Panc1 (cell line): Measurements from ENCODE around the gene MNX1. TPM values are rescaled to one million over a fixed set of nuclear protein-coding genes. Genes with fewer than 3 reads are reported as not detected.

ENCODE experiments used
- ATAC-seq: fragments of 200-7000 bp; cut with Tn5 transposase; 2 replicates; pipeline ENCODE4 v1.9.1; 2020; ENCODE audit warnings: mild to moderate bottlenecking, moderate library complexity
- Bru-seq: library from RNA; stranded (reverse); fragments of 400-500 nt; gene quantifications from one replicate; lab custom pipeline; 2021; lab: Mats Ljungman, UMichigan
- BruChase-seq, 2 experiments: library from RNA; stranded (reverse); fragments of 400-500 nt; gene quantifications; one replicate each; lab custom pipeline; 2021; lab: Mats Ljungman, UMichigan
- BruUV-seq: library from RNA; stranded (reverse); fragments of 400-500 nt; replicated peaks from 2 replicates; lab custom pipeline; 2021; lab: Mats Ljungman, UMichigan
- CTCF ChIA-PET: fragments of 300-600 bp; sonication (Branson Sonifier 250); formaldehyde crosslinking; loops from one replicate; lab custom pipeline; 2022; ENCODE audit warnings: antibody characterized with exemption; lab: Charles Lee
- POLR2A ChIA-PET: fragments of 300-600 bp; sonication (Branson Sonifier 250); formaldehyde crosslinking; loops from one replicate; lab custom pipeline; 2022; ENCODE audit warnings: antibody characterized with exemption; lab: Charles Lee
- DNase-seq: peaks from one replicate; pipeline ENCODE4 v3.0.0-alpha.2; 2010; ENCODE audit warnings: low read depth, low spot score
- H3K27ac ChIP-seq: 2 replicates; pipeline ENCODE4 v1.5.1; 2011; ENCODE audit warnings: mild to moderate bottlenecking, low read length, inconsistent platforms
- H3K27me3 ChIP-seq: fragments of 200-500 bp; sonication (Bioruptor generic); 2 replicates; pipeline ENCODE4 v1.6.0; 2014; ENCODE audit warnings: low read length, inconsistent platforms; ENCODE audit not compliant: control insufficient read depth, insufficient read depth
- H3K36me3 ChIP-seq: fragments of 200-500 bp; sonication (Bioruptor generic); 2 replicates; pipeline ENCODE4 v1.5.1; 2014; ENCODE audit warnings: inconsistent platforms, mild to moderate bottlenecking, low read length, moderate library complexity; ENCODE audit not compliant: control insufficient read depth, insufficient read depth
- H3K4me1 ChIP-seq: 2 replicates; pipeline ENCODE4 v1.5.1; 2011; ENCODE audit warnings: inconsistent platforms, mild to moderate bottlenecking, low read length, moderate library complexity; ENCODE audit not compliant: control insufficient read depth, insufficient read depth
- H3K4me3 ChIP-seq, 2 experiments: 2 replicates each; pipeline ENCODE4 v1.5.1; 2011 to 2012; ENCODE audit warnings: low read depth in 2 of 2, low read length in 2 of 2, mild to moderate bottlenecking in 2 of 2, inconsistent platforms in 1 of 2, moderate library complexity in 1 of 2
- H3K9me3 ChIP-seq: fragments of 200-500 bp; sonication (Bioruptor generic); 2 replicates; pipeline ENCODE4 v1.5.1; 2014; ENCODE audit warnings: low read depth, mild to moderate bottlenecking, inconsistent platforms, low read length, moderate library complexity; ENCODE audit not compliant: control insufficient read depth, insufficient read depth
- POLR2AphosphoS5 ChIP-seq: IDR thresholded peaks from 2 replicates; pipeline ENCODE4 v1.6.1; 2012; ENCODE audit warnings: mild to moderate bottlenecking, low read depth, low read length, moderate library complexity
- SIN3A ChIP-seq: IDR thresholded peaks from 2 replicates; pipeline ENCODE4 v1.6.1; 2012; ENCODE audit warnings: low read depth, mild to moderate bottlenecking, low read length, moderate library complexity, borderline replicate concordance; ENCODE audit not compliant: insufficient read depth
- TCF7L2 ChIP-seq: IDR thresholded peaks from 2 replicates; pipeline ENCODE4 v1.6.1; 2011; ENCODE audit warnings: mild to moderate bottlenecking, low read depth, low read length, inconsistent platforms
- in situ Hi-C: cut with HindIII; loops from 2 replicates; pipeline ENCODE4 v1.10.0; 2016; ENCODE audit warnings: low sequenced_read_pairs, low pct_unique_long_range_greater_than_20kb
- intact Hi-C: fragments of 100-400 bp; cut with micrococcal nuclease; formaldehyde crosslinking; loops from one replicate; pipeline ENCODE4 v1.10.0; 2022; ENCODE audit not compliant: unreplicated experiment
- long read RNA-seq: library from polyadenylated mRNA; unstranded; transcript quantifications from one replicate; pipeline ENCODE4 v2.0.0, GENCODE V29; 2021; ENCODE audit not compliant: unreplicated experiment
- polyA plus RNA-seq: library from polyadenylated mRNA; unstranded; fragments of >200 nt; gene quantifications from one replicate; pipeline ENCODE4 v1.2.1, GENCODE V29; 2012; ENCODE audit warnings: missing spikeins; ENCODE audit not compliant: insufficient read length
- total RNA-seq: library from RNA; stranded (reverse); gene quantifications from one replicate; pipeline ENCODE4 v1.2.1, GENCODE V29; 2021; ENCODE audit not compliant: unreplicated experiment
- TF ChIP-seq, protein P1 (sequence below): fragments of 450-650 bp; IDR thresholded peaks from 2 replicates; pipeline ENCODE4 v1.5.1; 2017; ENCODE audit warnings: mild to moderate bottlenecking
- TF ChIP-seq, protein P2 (sequence below), 2 experiments: IDR thresholded peaks; 2 replicates each; pipeline ENCODE4 v1.6.1; 2011 to 2012; ENCODE audit warnings: low read depth in 2 of 2, control low read depth in 1 of 2, low read length in 1 of 2, mild to moderate bottlenecking in 1 of 2, moderate library complexity in 1 of 2; ENCODE audit not compliant: insufficient read depth in 1 of 2

MNX1 gene
- total RNA-seq (3.6 TPM), Bru-seq, nascent RNA (percentile 40 among the genes with signal in this experiment), BruChase-seq, experiment 1, labeled RNA remaining after a 2-hour chase (percentile 51 among the genes with signal in this experiment), BruChase-seq, experiment 2, labeled RNA remaining after a 6-hour chase (percentile 45 among the genes with signal in this experiment)
- polyA plus RNA-seq: 1.9 TPM
- long read RNA-seq, transcript MNX1-201 (3 exons, 2,174 nt): major isoform, 6 of 13 reads
- long read RNA-seq, transcript MNX1-208 (1 exons, 1,753 nt): minor isoform, 5 of 13 reads
- long read RNA-seq, partial matches to known transcripts: 0 of 13 reads
- long read RNA-seq, other reads (novel, unspliced or antisense): 1 of 13 reads

DNA sequence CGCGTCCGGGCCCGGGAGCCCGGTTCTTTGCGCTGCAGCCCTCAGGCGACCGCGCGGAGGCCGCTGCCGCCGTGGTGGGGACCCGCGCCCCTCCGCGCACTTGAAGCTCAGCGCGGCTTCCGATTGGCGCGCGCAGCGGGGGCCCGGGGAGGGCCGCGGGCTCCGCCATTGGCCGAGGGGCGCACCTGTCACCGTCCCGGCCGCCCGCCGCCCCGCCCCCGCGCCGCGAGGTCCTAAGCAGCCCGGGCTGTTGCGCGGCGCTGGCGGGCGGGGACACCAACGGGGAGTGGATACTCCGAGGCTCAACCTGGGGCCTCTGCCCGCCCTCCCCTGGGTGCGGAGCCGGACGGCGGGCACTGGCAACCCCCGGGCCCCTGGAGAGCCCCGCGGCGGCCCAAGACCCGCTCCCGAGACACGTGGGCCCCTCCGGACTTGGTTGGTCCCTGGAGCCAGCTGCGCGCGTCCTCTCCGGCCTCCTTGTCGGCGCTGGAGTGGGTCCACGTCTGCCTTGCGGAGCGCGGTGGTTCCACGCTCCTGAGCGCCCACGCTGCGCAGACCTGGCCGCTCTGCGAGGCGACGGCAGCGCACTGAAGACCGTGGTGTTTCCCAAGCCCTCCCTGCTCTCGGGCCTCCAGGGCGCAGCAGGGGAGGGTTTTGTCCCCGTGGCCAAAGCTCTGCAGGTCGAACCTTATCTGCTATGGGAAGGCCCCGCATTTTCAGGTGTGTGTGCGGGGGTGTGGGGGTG, at the start of gene MNX1:
MNX1 (minus strand) TSS at position 76 of the 745 bp plus-strand sequence. CDS start 313 bp downstream, outside the sequence.
- Histone ChIP-seq H3K36me3 (peaks cover 3% of the 10 kb centered on the region; the same call in 1 of the 2 replicates), H3K4me1 (peaks cover 15% of the 10 kb centered on the region), H3K27me3 (no peaks in the 10 kb centered on the region), H3K4me3 (peak within 1 kb of the TSS; percentile 62 to 75), H3K9me3 (no peaks in the 10 kb centered on the region), H3K27ac (peak within 1 kb of the TSS; percentile 59)
- ChIA-PET CTCF (interaction anchor here (0.6 kb wide), 1 partner anchor 328 kb away, joined by 3 read pairs; no protein-coding TSS in a partner anchor), POLR2A (interaction anchor here (1.0 kb wide), 1 partner anchor 13 kb away, joined by 3 read pairs; no protein-coding TSS in a partner anchor)
- DNase-seq (no peak), ATAC-seq (peak; percentile 98)
- TF ChIP-seq TCF7L2: peak; percentile 82
- 0 out of 2 replicates have a peak, but pooled peaks have one; percentile 41 for TF ChIP-seq SIN3A
- TF ChIP-seq POLR2AphosphoS5: no peak; the same call in 1 of the 2 replicates
- intact Hi-C loops: no loop called here
- no TSS peak for BruUV-seq
- in situ Hi-C loops: no loop called here

DNA sequence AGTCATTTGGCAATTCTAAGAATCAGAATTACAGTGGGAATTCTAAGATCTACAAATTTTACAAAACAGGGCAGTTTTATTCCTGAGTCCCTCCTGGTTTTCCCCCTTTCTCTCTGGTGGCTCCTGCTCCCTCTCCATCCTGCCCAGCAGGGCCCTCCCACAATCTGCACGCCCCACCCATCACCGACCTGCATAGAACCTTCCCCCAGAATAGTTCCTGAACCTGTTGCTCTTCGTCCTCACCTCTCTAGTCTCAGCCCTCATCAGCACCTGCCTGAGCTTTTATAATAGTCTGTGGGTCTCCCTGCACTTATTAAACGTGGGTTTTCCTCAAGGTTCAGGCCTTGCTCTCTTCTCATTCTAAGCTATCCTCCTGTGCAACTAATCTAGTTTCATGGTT, 49.1 kb upstream of the MNX1 start:
- POLR2A ChIA-PET: no interaction called here
- no peaks in the 10 kb centered on the region for H3K36me3 ChIP-seq
- no peaks in the 10 kb centered on the region for H3K27me3 ChIP-seq
- no TSS peak for BruUV-seq
- CTCF ChIA-PET: no interaction called here
- H3K4me3 ChIP-seq: no peak overlapping the region
- intact Hi-C loops: no loop called here
- ATAC-seq (no peak), DNase-seq (no peak)
- no peaks in the 10 kb centered on the region; the same call in 1 of the 2 replicates for H3K9me3 ChIP-seq
- no peak overlapping the region for H3K27ac ChIP-seq
- in situ Hi-C loops: no loop called here
- TF ChIP-seq, protein P1, sequence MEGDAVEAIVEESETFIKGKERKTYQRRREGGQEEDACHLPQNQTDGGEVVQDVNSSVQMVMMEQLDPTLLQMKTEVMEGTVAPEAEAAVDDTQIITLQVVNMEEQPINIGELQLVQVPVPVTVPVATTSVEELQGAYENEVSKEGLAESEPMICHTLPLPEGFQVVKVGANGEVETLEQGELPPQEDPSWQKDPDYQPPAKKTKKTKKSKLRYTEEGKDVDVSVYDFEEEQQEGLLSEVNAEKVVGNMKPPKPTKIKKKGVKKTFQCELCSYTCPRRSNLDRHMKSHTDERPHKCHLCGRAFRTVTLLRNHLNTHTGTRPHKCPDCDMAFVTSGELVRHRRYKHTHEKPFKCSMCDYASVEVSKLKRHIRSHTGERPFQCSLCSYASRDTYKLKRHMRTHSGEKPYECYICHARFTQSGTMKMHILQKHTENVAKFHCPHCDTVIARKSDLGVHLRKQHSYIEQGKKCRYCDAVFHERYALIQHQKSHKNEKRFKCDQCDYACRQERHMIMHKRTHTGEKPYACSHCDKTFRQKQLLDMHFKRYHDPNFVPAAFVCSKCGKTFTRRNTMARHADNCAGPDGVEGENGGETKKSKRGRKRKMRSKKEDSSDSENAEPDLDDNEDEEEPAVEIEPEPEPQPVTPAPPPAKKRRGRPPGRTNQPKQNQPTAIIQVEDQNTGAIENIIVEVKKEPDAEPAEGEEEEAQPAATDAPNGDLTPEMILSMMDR: no peak
- TF ChIP-seq TCF7L2 (no peak), POLR2AphosphoS5 (no peak), SIN3A (no peak)
- TF ChIP-seq, protein P2, sequence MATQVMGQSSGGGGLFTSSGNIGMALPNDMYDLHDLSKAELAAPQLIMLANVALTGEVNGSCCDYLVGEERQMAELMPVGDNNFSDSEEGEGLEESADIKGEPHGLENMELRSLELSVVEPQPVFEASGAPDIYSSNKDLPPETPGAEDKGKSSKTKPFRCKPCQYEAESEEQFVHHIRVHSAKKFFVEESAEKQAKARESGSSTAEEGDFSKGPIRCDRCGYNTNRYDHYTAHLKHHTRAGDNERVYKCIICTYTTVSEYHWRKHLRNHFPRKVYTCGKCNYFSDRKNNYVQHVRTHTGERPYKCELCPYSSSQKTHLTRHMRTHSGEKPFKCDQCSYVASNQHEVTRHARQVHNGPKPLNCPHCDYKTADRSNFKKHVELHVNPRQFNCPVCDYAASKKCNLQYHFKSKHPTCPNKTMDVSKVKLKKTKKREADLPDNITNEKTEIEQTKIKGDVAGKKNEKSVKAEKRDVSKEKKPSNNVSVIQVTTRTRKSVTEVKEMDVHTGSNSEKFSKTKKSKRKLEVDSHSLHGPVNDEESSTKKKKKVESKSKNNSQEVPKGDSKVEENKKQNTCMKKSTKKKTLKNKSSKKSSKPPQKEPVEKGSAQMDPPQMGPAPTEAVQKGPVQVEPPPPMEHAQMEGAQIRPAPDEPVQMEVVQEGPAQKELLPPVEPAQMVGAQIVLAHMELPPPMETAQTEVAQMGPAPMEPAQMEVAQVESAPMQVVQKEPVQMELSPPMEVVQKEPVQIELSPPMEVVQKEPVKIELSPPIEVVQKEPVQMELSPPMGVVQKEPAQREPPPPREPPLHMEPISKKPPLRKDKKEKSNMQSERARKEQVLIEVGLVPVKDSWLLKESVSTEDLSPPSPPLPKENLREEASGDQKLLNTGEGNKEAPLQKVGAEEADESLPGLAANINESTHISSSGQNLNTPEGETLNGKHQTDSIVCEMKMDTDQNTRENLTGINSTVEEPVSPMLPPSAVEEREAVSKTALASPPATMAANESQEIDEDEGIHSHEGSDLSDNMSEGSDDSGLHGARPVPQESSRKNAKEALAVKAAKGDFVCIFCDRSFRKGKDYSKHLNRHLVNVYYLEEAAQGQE (IDR thresholded peaks at IDR 0.05; ENCODE audit: insufficient read depth in 1 of 2, low read depth in 2 of 2, low read length in 1 of 2): no peak
- no peaks in the 10 kb centered on the region for H3K4me1 ChIP-seq
